Measurements from ENCODE around the gene PAK1IP1.

Gene PAK1IP1, protein sequence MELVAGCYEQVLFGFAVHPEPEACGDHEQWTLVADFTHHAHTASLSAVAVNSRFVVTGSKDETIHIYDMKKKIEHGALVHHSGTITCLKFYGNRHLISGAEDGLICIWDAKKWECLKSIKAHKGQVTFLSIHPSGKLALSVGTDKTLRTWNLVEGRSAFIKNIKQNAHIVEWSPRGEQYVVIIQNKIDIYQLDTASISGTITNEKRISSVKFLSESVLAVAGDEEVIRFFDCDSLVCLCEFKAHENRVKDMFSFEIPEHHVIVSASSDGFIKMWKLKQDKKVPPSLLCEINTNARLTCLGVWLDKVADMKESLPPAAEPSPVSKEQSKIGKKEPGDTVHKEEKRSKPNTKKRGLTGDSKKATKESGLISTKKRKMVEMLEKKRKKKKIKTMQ

GRCh38 chr6:10694302-10695085, at the start of gene PAK1IP1, which contains the start of gene C6orf52:
Gene PAK1IP1, plus strand, starts transcription at chr6:10694972. Its CDS starts 14 bp downstream, at chr6:10694986.
Gene C6orf52, minus strand, starts transcription at chr6:10694616. Its CDS starts 7,066 bp downstream, at chr6:10687550.
- Histone ChIP-seq H3K27ac (ENCODE audit: extremely low read depth, low read depth, low read length) (peak within 1 kb of the TSS; percentile 85), H3K4me3 (ENCODE audit: low read depth, low read length) (peak within 1 kb of the TSS; percentile 92), H3K36me3 (ENCODE audit: control insufficient read depth in 2 of 2, insufficient read depth in 1 of 2, low read length in 2 of 2) (peaks cover 13 to 27% of the 10 kb centered on the region in 2 experiments; a peak in 2 of 3 replicates), H3K4me1 (ENCODE audit: control insufficient read depth, insufficient read depth, low read length) (peaks cover 4% of the 10 kb centered on the region; the same call in 1 of the 2 replicates), H3K9me3 (ENCODE audit: control insufficient read depth, insufficient read depth, low read depth, low read length) (no peaks in the 10 kb centered on the region)
- ChIA-PET CTCF (interaction anchor here (0.6 to 0.7 kb wide), 2 partner anchors 191 to 1865 kb away, joined by 3 to 4 read pairs; no protein-coding TSS in a partner anchor), POLR2A (interaction anchor here (0.5 to 2.4 kb wide), 22 partner anchors 17 to 1429 kb away, joined by 3 to 50 read pairs (median 4); partner anchors contain the start of genes GCNT2, SYCP2L, TMEM14B and TMEM14C)
- peak; percentile 65; the same call in 1 of the 2 replicates for TF ChIP-seq ZNF501 (tag by site-specific recombination; IDR thresholded peaks at IDR 0.05)
- TF ChIP-seq, protein P1, sequence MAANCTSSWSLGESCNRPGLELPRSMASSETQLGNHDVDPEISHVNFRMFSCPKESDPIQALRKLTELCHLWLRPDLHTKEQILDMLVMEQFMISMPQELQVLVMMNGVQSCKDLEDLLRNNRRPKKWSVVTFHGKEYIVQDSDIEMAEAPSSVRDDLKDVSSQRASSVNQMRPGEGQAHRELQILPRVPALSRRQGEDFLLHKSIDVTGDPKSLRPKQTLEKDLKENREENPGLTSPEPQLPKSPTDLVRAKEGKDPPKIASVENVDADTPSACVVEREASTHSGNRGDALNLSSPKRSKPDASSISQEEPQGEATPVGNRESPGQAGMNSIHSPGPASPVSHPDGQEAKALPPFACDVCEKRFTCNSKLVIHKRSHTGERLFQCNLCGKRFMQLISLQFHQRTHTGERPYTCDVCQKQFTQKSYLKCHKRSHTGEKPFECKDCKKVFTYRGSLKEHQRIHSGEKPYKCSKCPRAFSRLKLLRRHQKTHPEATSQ (tag by site-specific recombination; IDR thresholded peaks at IDR 0.05) = no peak
- TF ChIP-seq ZNF692 (tag by site-specific recombination; IDR thresholded peaks at IDR 0.05) = peak; percentile 86
- no peak; the same call in none of the 2 replicates for TF ChIP-seq WT1 (tag by site-specific recombination; IDR thresholded peaks at IDR 0.05)
- no peak for TF ChIP-seq ZNF404 (tag by site-specific recombination; IDR thresholded peaks at IDR 0.05)
- TF ChIP-seq, protein P2, sequence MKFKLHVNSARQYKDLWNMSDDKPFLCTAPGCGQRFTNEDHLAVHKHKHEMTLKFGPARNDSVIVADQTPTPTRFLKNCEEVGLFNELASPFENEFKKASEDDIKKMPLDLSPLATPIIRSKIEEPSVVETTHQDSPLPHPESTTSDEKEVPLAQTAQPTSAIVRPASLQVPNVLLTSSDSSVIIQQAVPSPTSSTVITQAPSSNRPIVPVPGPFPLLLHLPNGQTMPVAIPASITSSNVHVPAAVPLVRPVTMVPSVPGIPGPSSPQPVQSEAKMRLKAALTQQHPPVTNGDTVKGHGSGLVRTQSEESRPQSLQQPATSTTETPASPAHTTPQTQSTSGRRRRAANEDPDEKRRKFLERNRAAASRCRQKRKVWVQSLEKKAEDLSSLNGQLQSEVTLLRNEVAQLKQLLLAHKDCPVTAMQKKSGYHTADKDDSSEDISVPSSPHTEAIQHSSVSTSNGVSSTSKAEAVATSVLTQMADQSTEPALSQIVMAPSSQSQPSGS (tag by site-specific recombination; IDR thresholded peaks at IDR 0.05; ENCODE audit: low read depth) = no peak; the same call in none of the 2 replicates
- TF ChIP-seq ZNF473 (tag by site-specific recombination; IDR thresholded peaks at IDR 0.05) = no peak
- peak; percentile 97 for TF ChIP-seq ZNF629 (tag by site-specific recombination; IDR thresholded peaks at IDR 0.05)
- no peak for TF ChIP-seq GLIS2 (tag by site-specific recombination; IDR thresholded peaks at IDR 0.05)
- TF ChIP-seq SETDB1 (IDR thresholded peaks at IDR 0.05; ENCODE audit: insufficient read length, low read length) = no peak
- no peak for TF ChIP-seq ZNF292 (tag by site-specific recombination; IDR thresholded peaks at IDR 0.05; ENCODE audit: borderline replicate concordance, low read depth)
- TF ChIP-seq SP2 (tag by site-specific recombination; IDR thresholded peaks at IDR 0.05) = peak; percentile 92
- TF ChIP-seq ZBTB10 (tag by site-specific recombination; IDR thresholded peaks at IDR 0.05) = no peak
- no peak for TF ChIP-seq HOXA7 (CRISPR knock-in tag; IDR thresholded peaks at IDR 0.05; ENCODE audit: borderline replicate concordance)
- peak; percentile 88 for TF ChIP-seq SP3 (tag by site-specific recombination; IDR thresholded peaks at IDR 0.05)
- TF ChIP-seq FEZF1 (tag by site-specific recombination; IDR thresholded peaks at IDR 0.05) = no peak
- TF ChIP-seq ZNF513 (tag by site-specific recombination; IDR thresholded peaks at IDR 0.05) = no peak
- TF ChIP-seq ZNF121 (tag by site-specific recombination; IDR thresholded peaks at IDR 0.05) = no peak
- TF ChIP-seq, protein P3, sequence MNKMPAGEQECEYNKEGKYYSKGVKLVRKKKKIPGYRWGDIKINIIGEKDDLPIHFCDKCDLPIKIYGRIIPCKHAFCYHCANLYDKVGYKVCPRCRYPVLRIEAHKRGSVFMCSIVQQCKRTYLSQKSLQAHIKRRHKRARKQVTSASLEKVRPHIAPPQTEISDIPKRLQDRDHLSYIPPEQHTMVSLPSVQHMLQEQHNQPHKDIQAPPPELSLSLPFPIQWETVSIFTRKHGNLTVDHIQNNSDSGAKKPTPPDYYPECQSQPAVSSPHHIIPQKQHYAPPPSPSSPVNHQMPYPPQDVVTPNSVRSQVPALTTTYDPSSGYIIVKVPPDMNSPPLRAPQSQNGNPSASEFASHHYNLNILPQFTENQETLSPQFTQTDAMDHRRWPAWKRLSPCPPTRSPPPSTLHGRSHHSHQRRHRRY (tag by site-specific recombination; IDR thresholded peaks at IDR 0.05) = no peak
- peak; percentile 93 for TF ChIP-seq ZBTB21 (tag by site-specific recombination; IDR thresholded peaks at IDR 0.05)
- TF ChIP-seq, protein P4, sequence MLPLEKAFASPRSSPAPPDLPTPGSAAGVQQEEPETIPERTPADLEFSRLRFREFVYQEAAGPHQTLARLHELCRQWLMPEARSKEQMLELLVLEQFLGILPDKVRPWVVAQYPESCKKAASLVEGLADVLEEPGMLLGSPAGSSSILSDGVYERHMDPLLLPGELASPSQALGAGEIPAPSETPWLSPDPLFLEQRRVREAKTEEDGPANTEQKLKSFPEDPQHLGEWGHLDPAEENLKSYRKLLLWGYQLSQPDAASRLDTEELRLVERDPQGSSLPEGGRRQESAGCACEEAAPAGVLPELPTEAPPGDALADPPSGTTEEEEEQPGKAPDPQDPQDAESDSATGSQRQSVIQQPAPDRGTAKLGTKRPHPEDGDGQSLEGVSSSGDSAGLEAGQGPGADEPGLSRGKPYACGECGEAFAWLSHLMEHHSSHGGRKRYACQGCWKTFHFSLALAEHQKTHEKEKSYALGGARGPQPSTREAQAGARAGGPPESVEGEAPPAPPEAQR (tag by site-specific recombination; IDR thresholded peaks at IDR 0.05) = peak; percentile 53; the same call in 1 of the 2 replicates
- no peak for TF ChIP-seq ZNF341 (tag by site-specific recombination; IDR thresholded peaks at IDR 0.05; ENCODE audit: low read depth)
- no peak for TF ChIP-seq ZNF132 (tag by site-specific recombination; IDR thresholded peaks at IDR 0.05; ENCODE audit: borderline replicate concordance)

Measured in HEK293 (cell line).